BE2C (cell line): Measurements from ENCODE around the gene AQR.

Experiments
- DNase-seq: peaks from one replicate; pipeline ENCODE4 v3.0.0-alpha.2; 2020
- H3K27me3 ChIP-seq: fragments of 250-450 bp; sonication (Bioruptor Pico); 2 replicates; pipeline ENCODE4 v1.5.1; 2020; ENCODE audit warnings: mild to moderate bottlenecking
- H3K36me3 ChIP-seq: fragments of 250-450 bp; sonication (Bioruptor Pico); 2 replicates; pipeline ENCODE4 v1.5.1; 2020; ENCODE audit warnings: mild to moderate bottlenecking
- H3K4me1 ChIP-seq: fragments of 250-450 bp; sonication (Bioruptor Pico); 2 replicates; pipeline ENCODE4 v1.5.1; 2020
- H3K4me3 ChIP-seq: 2 replicates; pipeline ENCODE4 v1.5.1; 2011; ENCODE audit warnings: low read depth, low read length
- H3K9me3 ChIP-seq: fragments of 250-450 bp; sonication (Bioruptor Pico); 2 replicates; pipeline ENCODE4 v1.5.1; 2020
- CTCF ChIP-seq: IDR thresholded peaks from 2 replicates; pipeline ENCODE4 v1.5.1; 2012; ENCODE audit warnings: mild to moderate bottlenecking, low read depth, low read length

Gene AQR

GRCh38 chr15:34855893-34856292 is 113.6 kb downstream of the AQR start:
- Histone ChIP-seq H3K27me3 (no peaks in the 10 kb centered on the region), H3K36me3 (peaks cover 39% of the 10 kb centered on the region), H3K4me3 (no peak overlapping the region), H3K9me3 (no peaks in the 10 kb centered on the region), H3K4me1 (peaks cover 27% of the 10 kb centered on the region)
- TF ChIP-seq CTCF: no peak
- DNase-seq: no peak

- peaks cover 39% of the 10 kb centered on the region for H3K36me3 ChIP-seq
- peaks cover 32% of the 10 kb centered on the region for H3K4me1 ChIP-seq
- no peak overlapping the region for H3K4me3 ChIP-seq
- no peak for TF ChIP-seq CTCF
- H3K27me3 ChIP-seq: no peaks in the 10 kb centered on the region
- H3K9me3 ChIP-seq: no peaks in the 10 kb centered on the region
- no peak for DNase-seq
These were observed 114.1 kb downstream of the AQR start for GRCh38 chr15:34855413-34855812.

DNA sequence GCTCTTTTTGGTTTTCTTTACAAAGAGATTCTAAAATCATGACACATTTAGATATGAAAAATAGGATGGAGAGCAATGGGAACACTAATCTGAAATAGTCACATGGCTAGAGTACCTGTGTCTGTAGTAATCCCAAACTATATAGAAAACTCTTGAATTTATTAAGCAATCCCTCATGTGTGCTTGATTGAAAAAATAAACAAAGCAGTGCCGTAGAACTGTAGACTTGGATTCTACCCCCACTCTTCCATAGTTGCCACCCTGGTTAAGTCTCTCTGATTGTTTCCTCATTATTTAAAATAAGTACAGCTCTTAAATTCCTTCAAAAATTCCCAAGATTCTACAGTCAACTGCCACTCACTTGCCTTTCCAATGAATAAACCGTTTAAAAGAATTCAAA is 115.3 kb downstream of the AQR start:
- TF ChIP-seq CTCF: no peak
- Histone ChIP-seq H3K4me3 (no peak overlapping the region), H3K36me3 (peaks cover 37% of the 10 kb centered on the region)

DNA sequence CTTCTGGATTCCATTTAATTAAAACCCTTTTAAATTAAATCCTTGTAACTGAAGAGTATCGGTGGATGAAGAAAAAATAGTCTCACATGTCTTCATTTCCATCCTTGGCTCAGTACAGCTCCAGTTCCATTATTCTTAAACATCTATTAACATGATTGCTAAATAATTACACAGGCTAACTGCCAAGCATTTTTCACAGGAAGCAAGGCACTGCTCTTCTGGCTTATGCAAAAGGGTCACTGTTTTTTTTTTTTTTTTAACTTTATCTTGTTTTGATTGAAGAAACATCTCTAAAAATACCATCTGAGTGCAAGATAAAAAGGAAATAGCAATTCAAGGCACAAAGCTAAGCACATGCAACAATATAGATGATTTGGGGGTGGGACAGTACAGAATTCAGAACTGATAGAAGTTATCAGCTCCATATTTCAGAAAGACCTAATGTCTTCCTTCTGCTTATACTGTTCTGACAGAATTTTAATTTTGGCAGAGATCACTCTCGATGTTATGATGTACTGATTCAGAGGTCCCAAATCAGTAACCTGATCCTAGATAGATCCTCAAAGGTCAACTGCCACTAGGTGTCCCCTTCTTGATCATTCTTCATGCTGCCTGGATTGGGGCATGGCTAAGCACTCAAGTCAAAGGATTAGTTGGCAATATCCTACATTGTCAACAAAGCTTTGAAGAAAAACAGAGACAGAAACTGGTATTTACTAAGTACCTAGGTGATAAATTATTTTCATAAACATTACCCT is 116.4 kb downstream of the AQR start:
- DNase-seq: no peak
- Histone ChIP-seq H3K9me3 (no peaks in the 10 kb centered on the region; the same call in 1 of the 2 replicates), H3K36me3 (peaks cover 33% of the 10 kb centered on the region), H3K4me3 (no peak overlapping the region), H3K27me3 (no peaks in the 10 kb centered on the region), H3K4me1 (peaks cover 40% of the 10 kb centered on the region)
- TF ChIP-seq CTCF: peak; percentile 34

More for the DNA sequence above, 115.3 kb downstream of the AQR start:
- Histone ChIP-seq H3K9me3 (no peaks in the 10 kb centered on the region), H3K4me1 (peaks cover 40% of the 10 kb centered on the region), H3K27me3 (no peaks in the 10 kb centered on the region)
- DNase-seq: no peak

- no peak for DNase-seq
- Histone ChIP-seq H3K27me3 (no peaks in the 10 kb centered on the region), H3K36me3 (peaks cover 26% of the 10 kb centered on the region), H3K4me1 (peaks cover 40% of the 10 kb centered on the region), H3K4me3 (no peak overlapping the region), H3K9me3 (no peaks in the 10 kb centered on the region; the same call in 1 of the 2 replicates)
- no peak for TF ChIP-seq CTCF
These were observed 117.8 kb downstream of the AQR start for GRCh38 chr15:34851751-34852150.

GRCh38 chr15:34851007-34851406 is 118.5 kb downstream of the AQR start:
- no peaks in the 10 kb centered on the region; the same call in 1 of the 2 replicates for H3K9me3 ChIP-seq
- peaks cover 39% of the 10 kb centered on the region for H3K4me1 ChIP-seq
- DNase-seq: no peak
- no peak overlapping the region for H3K4me3 ChIP-seq
- no peaks in the 10 kb centered on the region for H3K27me3 ChIP-seq
- H3K36me3 ChIP-seq: peaks cover 18% of the 10 kb centered on the region
- TF ChIP-seq CTCF: no peak
